ENCODE results near the gene CCL5.

DNA sequence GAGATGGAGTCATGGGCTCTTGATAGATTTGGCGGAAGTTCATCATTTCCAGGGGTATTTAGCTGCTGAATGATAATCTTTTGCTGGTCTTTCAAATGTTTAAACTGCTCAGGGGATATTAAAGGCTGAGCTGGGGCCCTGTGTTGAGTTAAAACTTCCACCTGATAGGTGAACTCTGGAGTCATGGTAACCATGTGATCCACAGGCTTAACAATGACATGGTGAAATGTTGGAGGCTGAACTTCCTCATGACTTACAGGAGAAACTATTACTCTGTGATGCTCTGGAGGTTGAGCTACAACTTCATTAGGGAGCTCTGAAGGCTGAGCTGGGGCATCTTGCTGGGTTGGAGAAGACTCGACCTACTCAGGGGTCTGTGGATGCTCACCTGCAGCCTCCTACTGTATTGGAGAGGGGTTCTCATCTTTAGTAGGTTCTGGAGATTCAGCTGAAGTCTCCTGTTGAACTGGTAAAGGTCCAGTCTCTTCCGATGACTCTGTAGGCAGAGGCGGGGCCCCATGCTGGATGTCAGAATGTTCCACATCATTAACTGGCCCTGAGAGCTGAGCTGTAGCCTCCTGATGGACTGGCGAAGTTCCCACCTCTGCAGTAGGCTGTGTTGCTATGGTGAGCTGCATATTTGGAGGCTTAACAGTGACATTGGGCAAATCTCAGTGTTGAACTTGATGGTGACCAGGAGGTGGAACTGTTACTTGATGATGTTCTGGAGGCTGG is 26.2 kb upstream of the CCL5 start:
- TF ChIP-seq, protein P1, sequence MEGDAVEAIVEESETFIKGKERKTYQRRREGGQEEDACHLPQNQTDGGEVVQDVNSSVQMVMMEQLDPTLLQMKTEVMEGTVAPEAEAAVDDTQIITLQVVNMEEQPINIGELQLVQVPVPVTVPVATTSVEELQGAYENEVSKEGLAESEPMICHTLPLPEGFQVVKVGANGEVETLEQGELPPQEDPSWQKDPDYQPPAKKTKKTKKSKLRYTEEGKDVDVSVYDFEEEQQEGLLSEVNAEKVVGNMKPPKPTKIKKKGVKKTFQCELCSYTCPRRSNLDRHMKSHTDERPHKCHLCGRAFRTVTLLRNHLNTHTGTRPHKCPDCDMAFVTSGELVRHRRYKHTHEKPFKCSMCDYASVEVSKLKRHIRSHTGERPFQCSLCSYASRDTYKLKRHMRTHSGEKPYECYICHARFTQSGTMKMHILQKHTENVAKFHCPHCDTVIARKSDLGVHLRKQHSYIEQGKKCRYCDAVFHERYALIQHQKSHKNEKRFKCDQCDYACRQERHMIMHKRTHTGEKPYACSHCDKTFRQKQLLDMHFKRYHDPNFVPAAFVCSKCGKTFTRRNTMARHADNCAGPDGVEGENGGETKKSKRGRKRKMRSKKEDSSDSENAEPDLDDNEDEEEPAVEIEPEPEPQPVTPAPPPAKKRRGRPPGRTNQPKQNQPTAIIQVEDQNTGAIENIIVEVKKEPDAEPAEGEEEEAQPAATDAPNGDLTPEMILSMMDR (conservative IDR thresholded peaks at IDR 0.05; ENCODE audit: low read length) = no peak
- no peak for TF ChIP-seq EZH2phosphoT487 (IDR thresholded peaks at IDR 0.05; ENCODE audit: borderline replicate concordance, low read depth, low read length)

Measured in OCI-LY7 (cell line).